K562 (cell line): ENCODE measurements around the gene SIKE1.
"Not testable (repeated sequence)": the region's sequence is repeated elsewhere in the genome, so short reads cannot be mapped to it uniquely, and the experiment has no call there.

Source experiments
- CTCF ChIP-seq, 3 experiments: IDR thresholded peaks in 2 of 3; conservative IDR thresholded peaks in 1 of 3; 2 replicates each; pipeline ENCODE4 v1.5.1; 2011 to 2012; ENCODE audit warnings: low read length in 3 of 3, mild to moderate bottlenecking in 3 of 3, control low read depth in 2 of 3, improper control_type of control experiment in 1 of 3, inconsistent platforms in 1 of 3, low read depth in 1 of 3, mixed read lengths in 1 of 3, moderate library complexity in 1 of 3; ENCODE audit not compliant: insufficient read depth in 2 of 3
- DPF2 ChIP-seq: fragments of 450-650 bp; IDR thresholded peaks from 2 replicates; pipeline ENCODE4 v1.6.1; 2016
- FOS ChIP-seq: IDR thresholded peaks from 3 replicates; pipeline ENCODE4 v1.6.1; 2011; ENCODE audit not compliant: insufficient read length; ENCODE audit errors: extremely low read depth
- FOXA3 ChIP-seq, 2 experiments: fragments of 450-650 bp in 1 of 2; sonication (generic) in 1 of 2; formaldehyde crosslinking; IDR thresholded peaks in 1 of 2; conservative IDR thresholded peaks in 1 of 2; 2 replicates each; pipeline versions ENCODE4 v1.4.0 to v1.8.0; 2020 to 2022; ENCODE audit warnings: mild to moderate bottlenecking in 2 of 2, missing genetic modification reagents in 1 of 2
- NR2C2 ChIP-seq, 2 experiments: fragments of 200-800 bp in 1 of 2; sonication (Bioruptor generic) in 1 of 2; sonication (generic) in 1 of 2; formaldehyde crosslinking in 1 of 2; IDR thresholded peaks; 2 replicates each; pipeline versions ENCODE4 v1.6.1 to v1.8.0; 2016 to 2022; ENCODE audit warnings: mild to moderate bottlenecking in 1 of 2, missing compliant biosample characterization in 1 of 2, missing genetic modification characterization in 1 of 2, missing genetic modification reagents in 1 of 2
- SAP30 ChIP-seq: fragments of 200-600 bp; sonication (generic); IDR thresholded peaks from 2 replicates; pipeline ENCODE4 v1.6.1; 2012; ENCODE audit warnings: borderline replicate concordance, low read depth, mild to moderate bottlenecking, moderate library complexity, low read length, control low read depth, inconsistent platforms; ENCODE audit not compliant: insufficient read depth, poor library complexity, severe bottlenecking
- TCF7 ChIP-seq: sonication (generic); IDR thresholded peaks from 2 replicates; pipeline ENCODE4 v1.6.1; 2016; ENCODE audit warnings: antibody characterized with exemption, borderline replicate concordance
- ZNF184 ChIP-seq: sonication (generic); formaldehyde crosslinking; IDR thresholded peaks from 2 replicates; pipeline ENCODE4 v1.5.0; 2020; ENCODE audit warnings: missing genetic modification reagents

DNA sequence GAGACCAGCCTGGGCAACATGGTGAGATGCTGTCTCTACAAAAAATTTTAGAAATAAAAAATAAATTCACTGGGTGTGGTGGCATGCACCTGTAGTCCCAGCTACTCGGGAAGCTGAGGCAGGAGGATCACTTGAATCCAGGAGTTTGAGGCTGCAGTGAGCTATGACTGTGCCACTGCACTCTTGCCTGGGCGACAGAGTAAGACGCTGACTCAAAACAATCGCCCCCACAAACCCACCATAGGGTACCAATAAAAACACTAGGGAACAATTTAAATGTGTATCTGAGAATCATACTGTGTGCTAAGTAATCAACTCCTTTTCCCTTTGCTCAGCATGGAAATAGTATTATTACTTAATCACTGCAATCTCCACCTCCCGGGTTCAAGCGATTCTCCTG lies 26.8 kb downstream of the SIKE1 start:
- not testable (repeated sequence) for TF ChIP-seq TCF7; NR2C2 (CRISPR knock-in tag; IDR thresholded peaks at IDR 0.05); NR2C2 (tag; IDR thresholded peaks at IDR 0.05); SAP30; CTCF (IDR thresholded peaks at IDR 0.05 in 2 of 3, conservative IDR thresholded peaks at IDR 0.05 in 1 of 3; ENCODE audit: insufficient read depth in 2 of 3, low read depth in 1 of 3, low read length in 3 of 3); DPF2; FOS; ZNF184 (CRISPR knock-in tag); FOXA3 (CRISPR knock-in tag; conservative IDR thresholded peaks at IDR 0.05 in 1 of 2, IDR thresholded peaks at IDR 0.05 in 1 of 2)
